OCI-M2 (cell line): ENCODE measurements around the gene KCNH1.

Source experiments
- DNase-seq: peaks from one replicate; lab custom pipeline; 2025; ENCODE audit not compliant: unreplicated experiment; lab: John Stamatoyannopoulos, UW

Gene KCNH1

DNA sequence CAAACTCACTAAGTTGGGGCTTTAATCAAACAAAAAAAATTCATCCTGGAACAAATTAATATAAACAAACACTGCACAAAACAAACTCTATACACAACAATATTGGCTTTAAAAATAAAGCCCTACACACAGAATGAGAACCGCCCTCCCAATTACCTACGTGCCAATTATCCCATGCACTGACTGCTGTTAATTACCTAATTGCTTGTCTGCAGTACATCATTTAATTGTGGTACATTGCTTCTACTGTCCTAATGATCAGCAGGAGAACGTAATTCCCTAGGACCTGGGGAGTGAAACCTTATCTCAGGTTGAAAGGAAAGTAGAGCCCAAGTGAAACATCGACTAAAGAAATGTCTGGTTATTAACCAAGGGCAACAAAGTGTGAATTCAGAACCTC, 364.5 kb downstream of the KCNH1 start:
- DNase-seq = no peak

DNA sequence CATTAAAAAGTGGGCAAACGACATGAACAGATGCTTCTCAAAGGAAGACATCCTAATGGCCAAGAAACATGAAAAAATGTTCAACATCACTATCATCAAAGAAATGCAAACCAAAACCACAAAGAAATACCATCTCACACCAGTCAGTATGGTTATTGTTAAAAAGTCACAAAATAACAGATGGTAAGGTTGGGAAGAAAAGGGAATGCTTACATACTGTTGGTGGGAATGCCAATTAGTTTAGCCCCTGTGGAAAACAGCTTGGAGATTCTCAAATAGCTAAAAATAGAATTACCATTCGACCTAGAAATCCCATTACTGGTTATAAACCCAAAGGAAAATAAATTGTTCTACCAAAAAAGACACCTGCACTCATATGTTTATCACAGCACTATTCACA, 369.4 kb downstream of the KCNH1 start:
- DNase-seq = no peak

DNA sequence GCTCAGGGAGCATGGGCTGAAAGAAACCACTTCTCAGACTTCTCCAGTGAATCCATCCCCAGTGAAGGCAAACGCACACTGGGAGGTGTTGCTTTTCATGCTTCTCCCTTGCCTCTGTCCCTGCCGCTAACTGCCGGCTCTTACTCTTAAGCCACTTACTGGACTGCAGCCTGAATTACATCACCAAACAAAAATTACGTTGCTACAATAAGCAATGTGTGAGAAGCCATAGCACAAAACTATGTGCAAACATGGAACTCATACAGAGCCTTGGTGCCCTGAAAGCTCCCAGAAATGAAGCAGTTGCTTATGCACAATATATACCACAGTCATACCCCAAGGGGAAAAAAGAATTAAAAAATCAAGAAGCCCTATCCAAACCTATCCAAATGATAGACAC, 375.2 kb downstream of the KCNH1 start:
- DNase-seq = no peak

DNA sequence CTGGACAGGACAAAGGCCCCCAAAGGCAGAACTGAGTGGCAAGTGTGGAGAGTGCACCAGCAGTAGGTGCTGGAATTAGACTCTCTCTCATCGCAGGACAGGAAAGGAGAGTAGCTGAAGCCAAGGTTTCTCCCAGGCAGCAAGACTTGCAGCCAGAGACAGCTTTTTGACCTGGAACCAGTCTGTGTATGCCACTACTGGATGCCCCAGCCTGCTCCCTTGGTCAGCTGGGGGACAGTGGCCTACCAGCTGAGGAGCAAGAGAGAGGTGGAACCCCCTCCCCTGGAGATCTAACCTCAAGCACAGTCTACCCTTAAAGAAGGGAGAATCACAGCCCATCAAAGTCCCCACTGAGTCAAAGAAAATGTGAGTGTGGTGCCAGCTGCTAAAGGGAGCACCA, 375.7 kb downstream of the KCNH1 start:
- DNase-seq = no peak

DNA sequence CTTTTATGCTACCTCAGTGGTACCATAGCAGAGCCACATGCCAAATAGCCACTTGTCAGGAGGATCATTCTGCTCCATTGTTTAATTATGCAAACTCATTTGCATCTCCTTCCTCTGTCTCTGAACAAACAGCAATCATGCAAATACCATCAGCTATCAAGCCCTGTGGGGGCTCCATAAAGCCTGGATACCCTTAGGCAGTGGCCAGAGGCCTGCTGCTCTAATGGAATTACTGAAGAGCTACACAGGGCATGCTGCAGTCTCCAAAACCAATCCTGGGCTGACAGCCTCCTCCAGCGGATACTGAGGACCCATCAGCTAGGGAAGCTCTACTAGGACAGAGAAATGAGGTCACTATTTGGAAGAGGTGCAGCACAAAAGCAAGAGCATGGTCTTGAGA, 376.3 kb downstream of the KCNH1 start:
- no peak for DNase-seq

DNA sequence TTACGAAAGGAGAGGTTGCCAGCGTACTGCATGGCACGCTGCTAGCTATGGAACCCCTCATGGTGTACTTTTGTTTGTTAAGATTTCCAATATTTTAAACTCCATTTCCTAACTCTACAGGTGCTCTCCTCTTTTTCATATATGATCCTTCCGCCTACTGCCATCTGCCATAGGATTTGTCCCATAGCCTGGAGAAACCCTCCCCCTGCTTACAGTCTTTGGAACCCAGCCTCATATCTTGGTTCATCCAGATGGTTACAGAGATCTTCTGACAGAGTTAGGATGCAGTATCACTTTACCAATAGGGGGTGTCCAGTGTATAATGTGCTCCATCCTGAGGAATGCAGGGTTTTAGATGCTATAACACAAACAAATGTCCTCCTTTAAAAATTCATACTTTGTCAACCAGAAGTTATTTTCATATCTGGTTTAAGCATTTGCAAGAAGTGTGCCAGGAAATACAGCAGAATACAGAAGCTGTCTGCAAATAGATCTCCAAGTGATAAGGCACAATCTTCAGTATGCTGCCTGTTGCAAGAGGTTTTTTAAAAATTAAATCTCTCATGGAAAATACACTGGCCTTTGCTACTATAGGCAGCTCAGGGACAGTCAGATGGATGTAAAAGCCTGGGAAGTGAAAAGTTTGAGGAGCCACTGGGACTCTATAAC, 377.8 kb downstream of the KCNH1 start:
- no peak for DNase-seq

DNA sequence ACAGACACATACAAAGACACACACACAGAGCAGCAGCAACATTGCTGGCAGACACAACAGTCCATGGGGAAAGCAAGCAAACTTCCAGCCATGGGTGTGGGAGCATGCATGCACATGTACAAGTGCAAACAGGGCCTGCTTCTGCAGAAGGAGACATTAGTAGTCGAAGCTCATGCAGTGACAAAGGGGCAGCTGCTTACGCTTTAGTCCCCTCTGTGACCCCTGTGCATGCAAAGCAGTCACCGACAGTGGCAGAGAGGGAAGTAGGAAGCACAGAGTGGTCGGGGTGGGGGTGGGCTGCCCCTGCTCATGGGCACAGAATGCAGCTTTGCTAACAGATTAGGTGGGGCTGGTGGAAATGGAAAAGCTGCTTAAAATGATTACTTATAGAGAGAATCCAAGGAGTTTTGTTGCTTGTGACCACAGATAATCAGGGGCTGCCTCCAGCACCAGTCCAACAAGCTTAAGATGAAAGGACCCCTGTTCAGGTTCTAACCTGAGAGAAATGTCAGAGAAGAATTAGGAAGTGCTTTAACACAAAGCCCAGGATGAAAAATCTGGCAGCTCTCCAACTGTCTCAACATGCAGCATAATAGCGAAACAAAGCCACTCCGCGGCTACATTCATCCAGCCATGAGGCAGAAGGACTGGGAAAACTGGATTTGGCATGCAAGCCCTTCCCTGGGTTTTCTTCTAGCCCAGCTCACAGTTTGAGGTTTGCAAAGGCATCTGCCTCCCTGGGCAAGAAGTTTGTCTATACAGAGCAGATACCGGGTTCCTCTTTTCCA, 378.9 kb downstream of the KCNH1 start:
- DNase-seq = no peak

DNA sequence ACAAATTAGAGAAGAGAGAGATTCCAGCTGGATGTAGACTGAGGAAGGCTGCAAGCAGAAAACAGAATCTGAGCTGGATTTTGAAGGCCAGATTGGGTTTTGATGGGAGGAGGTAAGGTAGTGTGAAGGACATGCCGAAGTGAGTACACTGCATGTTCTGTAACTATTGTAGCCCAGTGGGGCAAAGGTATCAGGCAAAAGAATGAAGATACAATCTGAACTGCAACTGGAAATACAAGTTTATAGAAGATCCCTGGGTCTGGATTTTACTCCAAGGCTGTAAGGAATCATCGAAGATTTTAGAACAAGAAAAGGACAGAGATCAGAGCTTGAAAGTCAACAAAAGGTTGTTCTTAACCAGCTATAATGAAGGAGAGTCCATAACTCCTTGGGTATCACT, 382.0 kb downstream of the KCNH1 start:
- no peak for DNase-seq

DNA sequence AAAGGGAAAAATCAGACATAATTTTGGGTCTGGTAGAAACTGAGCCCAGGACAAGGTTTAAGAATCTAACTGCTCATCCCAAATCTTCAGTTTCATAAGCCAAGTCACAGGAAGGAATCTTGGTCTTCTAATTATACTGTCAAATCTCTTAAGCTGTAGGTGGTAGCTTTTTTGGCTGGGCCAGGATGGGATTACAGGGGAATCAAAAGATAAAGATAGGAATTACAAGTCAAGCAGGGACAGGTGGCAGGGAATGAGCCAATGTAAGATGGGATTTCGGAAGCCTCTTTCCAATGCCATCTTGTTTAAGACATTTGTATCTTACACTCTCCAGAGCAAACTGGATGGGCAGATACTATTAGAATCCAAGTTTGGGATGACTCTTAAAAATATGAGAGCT, 383.5 kb downstream of the KCNH1 start:
- DNase-seq = no peak

DNA sequence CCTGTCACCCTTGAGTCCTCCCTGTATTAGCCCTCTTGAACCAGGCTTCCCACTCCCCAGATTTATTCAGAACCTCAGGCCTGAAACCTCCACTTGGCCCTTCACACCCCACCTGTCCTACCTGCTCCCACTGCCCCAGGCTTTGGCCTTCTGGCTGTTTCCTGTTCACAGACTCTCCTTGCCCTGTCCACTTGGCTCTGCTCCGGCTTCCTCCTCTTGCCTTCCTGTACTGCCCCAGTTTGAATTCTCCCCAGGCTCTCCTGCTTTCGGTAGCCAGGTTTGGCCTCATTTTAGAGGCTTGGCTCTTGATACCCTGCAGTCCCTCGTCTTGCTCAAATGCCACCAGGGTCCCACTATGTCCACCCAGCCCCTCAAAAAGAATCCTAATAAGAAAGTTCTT, 385.2 kb downstream of the KCNH1 start:
- DNase-seq = no peak

DNA sequence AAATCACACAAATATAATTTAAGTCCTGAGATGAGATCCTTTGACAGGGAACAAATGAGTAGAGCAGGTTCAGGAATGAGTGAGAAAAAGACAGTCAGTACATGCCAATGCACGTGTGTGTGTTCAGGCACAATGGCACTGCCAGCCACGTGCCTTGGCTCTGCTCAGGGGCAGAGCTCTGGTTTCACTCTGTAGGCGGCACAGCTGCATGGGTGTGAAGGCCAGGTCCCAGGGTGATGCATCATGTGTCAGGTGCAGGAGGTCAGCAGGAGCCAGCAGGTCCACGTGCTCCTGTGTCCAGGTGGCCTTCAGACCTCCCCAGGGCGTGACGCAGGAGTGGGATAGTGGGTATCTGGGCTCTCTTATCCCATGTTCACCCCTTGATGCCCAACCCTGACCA, 386.1 kb downstream of the KCNH1 start:
- no peak for DNase-seq

DNA sequence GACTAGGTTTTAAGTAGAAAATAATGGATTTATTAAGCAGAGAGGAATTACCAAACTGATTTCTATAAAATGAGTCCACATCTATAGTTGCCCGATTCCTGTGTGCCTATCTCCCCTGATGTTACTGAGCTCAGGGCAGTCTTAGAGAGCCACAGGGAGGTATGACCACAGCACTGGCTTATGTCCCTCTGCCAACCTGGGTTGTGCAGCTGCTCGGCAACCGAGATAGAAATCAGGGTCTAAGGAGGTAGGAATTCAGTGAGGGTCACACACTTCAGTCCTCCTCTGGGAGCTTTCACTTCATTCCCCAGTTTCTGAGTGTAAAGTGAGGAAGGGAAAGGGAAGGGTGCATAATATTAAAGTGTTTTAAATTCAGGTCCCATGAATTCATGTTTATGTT, 386.8 kb downstream of the KCNH1 start:
- no peak for DNase-seq

DNA sequence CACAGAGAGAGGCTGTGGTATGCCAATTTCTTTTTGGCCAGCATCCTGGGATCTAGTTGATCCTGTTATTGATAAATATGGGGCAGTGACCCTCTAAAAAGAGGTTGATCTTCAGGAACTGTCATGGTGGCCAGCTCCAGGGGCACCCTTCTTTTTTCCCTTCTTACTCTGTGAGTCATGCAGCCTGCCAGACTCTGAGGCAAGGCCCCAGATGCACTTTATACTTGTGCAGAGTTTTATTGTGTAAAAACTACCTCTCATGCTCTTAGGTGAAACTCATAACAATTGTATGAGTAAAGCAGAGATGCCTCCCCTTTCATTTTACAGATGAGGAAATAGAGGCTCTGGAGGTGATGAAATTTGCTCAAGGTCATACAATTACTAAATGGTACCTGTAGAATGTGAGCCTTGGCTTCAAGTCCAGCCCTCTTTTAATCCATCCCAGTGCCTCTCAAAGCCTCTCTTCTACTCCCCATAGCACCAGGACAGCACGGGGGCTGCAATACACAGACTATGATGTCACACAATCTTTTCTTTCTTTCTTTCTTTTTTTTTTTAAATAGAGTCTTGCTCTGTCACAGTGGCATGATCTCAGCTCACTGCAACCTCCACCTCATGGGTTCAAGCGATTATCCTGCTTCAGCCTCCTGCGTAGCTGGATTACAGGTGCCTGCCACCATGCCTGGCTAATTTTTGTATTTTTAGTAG, 387.8 kb downstream of the KCNH1 start:
- DNase-seq = no peak

DNA sequence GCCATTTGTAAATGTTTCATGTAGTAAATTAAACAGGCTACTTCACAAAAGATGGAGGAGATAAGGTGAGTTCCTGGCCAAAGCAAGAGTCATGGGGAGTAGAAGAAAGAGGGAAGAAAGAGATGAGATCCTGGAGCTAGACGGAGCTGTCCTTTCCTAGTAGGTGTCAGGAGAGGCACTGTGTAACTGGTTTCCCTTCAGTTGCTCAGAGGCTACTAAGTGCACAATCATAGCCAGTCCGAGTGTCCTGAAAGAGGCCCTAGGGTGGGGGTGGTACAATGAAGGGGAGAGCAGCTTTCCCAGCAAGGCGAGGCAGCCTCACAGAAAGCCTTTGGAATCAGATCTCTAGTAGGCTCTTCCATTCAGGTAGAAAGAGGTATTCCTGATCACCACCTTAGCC, 390.9 kb downstream of the KCNH1 start:
- DNase-seq = no peak

DNA sequence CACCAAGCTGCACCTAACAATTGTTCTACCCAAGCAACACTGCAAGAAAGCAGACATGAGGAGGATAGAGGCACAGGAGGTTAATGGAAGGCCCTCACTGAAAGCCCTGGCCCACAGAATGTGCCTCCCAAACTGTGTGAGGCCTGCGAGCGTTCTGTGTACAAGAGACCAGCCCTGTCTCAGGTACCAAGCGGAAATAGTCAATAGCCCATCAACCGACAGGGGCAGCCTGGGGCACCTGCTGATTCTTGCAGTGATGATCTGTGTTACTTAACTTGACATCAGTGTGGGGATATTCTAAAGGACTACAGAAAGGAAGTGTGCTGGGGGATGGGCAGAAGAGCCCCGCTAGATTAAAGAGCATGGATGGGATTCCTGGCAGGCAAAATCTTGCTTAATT, 392.4 kb downstream of the KCNH1 start:
- DNase-seq = no peak

DNA sequence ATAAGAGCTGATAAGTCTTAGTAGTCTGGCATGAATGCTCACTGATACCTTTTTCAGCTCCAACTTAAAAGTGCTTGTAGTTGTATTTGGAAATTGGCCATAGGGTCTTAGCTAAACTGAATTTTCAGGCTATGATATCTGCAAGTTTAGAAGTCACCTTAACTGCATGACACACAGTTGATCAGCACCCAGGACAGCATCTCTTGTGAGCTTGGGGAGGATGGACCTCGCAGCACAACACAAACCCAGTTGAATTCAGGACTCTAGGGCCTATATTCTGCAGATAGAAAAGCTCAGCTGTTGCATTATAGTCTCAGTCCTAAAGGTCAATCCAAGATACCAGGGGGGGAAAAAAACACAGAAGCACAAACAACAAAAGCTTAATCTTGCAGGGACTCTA, 394.3 kb downstream of the KCNH1 start:
- no peak for DNase-seq

DNA sequence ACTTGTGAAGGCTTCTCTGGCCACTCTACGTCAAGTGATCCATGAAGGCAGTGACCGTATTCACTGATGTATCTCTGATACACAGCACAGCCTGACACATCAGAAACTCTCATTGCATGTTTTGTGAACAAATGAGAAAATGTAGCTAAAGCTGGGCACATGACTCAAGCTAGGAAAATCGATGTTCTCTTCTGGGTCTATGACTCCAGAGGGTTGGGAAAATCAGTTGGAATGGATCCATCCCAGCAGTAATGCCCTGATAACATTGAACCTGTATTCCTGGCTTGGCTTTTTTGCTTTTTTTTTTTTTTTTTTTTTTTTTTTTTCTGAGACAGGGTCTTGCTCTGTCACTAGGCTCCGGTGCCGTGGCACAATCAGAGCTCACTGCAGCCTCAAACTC, 395.7 kb downstream of the KCNH1 start:
- no peak for DNase-seq

DNA sequence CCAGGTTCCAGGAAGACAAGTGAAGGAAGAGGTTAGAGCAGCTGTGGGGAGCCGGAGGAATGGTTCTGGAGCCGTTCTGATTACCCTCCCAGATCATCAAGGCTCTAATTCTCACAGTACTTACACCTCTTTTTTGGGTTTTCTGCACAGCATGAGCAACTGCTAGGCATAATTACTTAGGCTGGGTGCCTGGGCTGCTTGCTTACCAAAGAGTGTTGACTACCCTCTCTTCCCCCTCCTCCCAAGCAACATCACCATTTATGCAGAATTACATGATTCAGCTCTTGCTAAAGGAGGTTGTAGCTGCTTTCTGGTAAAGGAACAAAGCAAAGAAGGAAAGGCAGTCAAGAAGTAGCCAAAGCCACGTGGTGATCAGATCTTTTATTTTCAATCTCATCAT, 397.2 kb downstream of the KCNH1 start:
- DNase-seq = no peak

DNA sequence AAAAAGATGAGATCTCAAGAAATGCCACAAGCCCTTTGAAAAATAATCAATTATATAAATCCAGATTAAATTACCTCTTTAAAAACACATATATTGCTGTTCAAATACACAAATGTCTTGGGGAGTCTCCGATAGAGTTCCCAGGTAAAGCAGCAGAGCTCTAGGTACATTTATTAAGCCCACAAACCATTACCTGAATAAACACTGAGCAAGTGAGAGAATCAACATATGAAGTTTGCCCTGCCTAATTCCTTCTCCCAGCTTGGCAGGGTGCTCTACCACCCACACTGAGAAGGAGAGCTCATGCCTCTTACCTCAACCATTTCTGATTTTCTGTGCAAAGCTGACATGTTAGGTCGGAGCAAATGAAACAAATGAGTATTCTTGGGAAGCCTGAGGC, 402.4 kb downstream of the KCNH1 start:
- no peak for DNase-seq

DNA sequence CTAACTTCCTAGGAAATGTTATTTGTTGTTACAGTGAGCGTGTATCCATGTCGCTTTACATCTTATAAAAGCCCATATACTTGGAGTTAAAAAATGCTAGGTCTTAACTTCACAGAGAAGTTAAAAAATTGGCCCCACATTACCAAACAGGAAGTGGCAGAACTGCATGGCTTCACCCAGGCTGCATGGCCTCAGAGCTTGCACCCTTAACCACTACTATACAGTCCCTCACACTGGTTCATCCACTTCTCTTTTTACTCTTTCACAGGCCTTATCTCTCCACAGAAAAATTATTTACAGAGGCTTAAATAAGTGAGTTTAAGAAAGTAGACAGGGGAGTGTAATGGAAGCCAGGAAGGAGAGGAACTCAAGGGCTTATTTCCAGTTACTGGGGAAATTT, 402.8 kb downstream of the KCNH1 start:
- DNase-seq = no peak

DNA sequence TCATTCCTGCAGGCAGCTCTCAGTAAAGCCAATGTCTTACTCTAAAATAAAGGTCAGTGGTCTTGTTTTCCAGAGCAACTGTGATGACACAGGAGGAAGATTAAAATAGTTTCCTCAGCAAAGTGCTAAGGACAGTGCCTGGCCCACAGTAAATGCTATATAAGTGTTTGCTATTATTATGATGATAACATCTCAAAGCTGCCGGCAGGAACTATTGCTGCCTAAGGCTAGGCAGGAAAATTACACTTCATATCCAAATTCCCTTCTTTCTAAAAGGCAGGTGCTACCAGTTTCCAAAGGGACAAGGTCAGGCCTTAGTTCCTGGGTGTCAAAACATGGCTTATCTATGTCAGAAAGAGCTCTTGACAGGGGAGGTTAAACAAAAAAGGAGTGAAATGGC, 403.9 kb downstream of the KCNH1 start:
- no peak for DNase-seq

DNA sequence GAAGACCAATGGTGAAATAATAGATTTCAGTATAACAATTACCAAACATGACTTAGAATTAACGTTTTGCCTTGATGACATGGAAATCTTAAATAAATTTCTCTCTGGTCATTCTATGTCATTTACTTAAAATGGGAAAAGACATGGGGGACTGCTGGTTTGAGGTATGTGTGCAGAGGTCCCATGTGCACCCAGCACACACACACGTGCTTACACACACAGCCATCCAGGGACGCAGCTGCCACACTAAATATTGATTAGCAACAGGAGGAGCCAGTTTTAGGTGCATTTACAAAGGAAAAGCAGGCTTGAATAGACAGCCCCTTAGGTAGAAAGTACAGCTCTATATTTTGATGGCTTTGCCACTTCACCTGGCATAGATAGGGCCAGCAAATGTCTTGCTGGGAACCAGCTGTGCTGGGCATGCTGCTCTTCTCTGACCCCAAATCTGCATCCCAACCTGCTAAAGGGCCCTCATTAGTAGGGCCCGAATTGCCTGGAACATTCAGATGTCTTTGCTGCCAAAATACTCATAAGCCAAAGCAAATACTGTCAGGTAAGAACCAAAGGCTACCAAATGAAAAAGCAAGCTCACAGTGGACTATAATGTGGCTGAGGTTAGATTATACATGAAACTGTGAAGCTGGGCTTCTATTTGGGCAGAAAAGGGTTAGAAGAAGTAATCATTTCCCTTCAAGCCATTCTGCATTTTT, 405.4 kb downstream of the KCNH1 start:
- DNase-seq = no peak
